GM06990 (cell line): ENCODE results near the gene ZNF175.

ENCODE experiments used
- DNase-seq: peaks from one replicate; pipeline ENCODE4 v3.0.0-alpha.2; 2011; ENCODE audit not compliant: insufficient read length; ENCODE audit errors: extremely low read depth
- H3K27me3 ChIP-seq: replicated peaks from 2 replicates; pipeline ENCODE4 v1.6.0; 2011; ENCODE audit warnings: low read length; ENCODE audit not compliant: control insufficient read depth, insufficient read depth
- H3K36me3 ChIP-seq: 2 replicates; pipeline ENCODE4 v1.5.1; 2011; ENCODE audit warnings: low read length; ENCODE audit not compliant: control insufficient read depth, insufficient read depth
- H3K4me3 ChIP-seq: replicated peaks from 2 replicates; pipeline ENCODE4 v1.5.1; 2011; ENCODE audit warnings: low read depth, mild to moderate bottlenecking, control low read depth, low read length
- CTCF ChIP-seq: IDR thresholded peaks from 2 replicates; pipeline ENCODE4 v1.5.1; 2011; ENCODE audit warnings: low read length, control low read depth, mild to moderate bottlenecking, inconsistent platforms; ENCODE audit not compliant: insufficient read depth, poor library complexity, severe bottlenecking

Gene ZNF175

GRCh38 chr19:51541458-51542357 is 29.4 kb upstream of the ZNF175 start:
- Histone ChIP-seq H3K36me3 (no peaks in the 10 kb centered on the region), H3K27me3 (no peaks in the 10 kb centered on the region; the same call in 1 of the 2 replicates), H3K4me3 (no peak overlapping the region)
- DNase-seq, result no peak
- TF ChIP-seq CTCF, result no peak

GRCh38 chr19:51542699-51543098 is 28.4 kb upstream of the ZNF175 start:
- Histone ChIP-seq H3K27me3 (peaks cover 1% of the 10 kb centered on the region), H3K4me3 (no peak overlapping the region), H3K36me3 (no peaks in the 10 kb centered on the region)
- DNase-seq, result no peak
- no peak for TF ChIP-seq CTCF

GRCh38 chr19:51544038-51544437 is 27.0 kb upstream of the ZNF175 start:
- no peak for DNase-seq
- Histone ChIP-seq H3K36me3 (no peaks in the 10 kb centered on the region), H3K4me3 (no peak overlapping the region), H3K27me3 (peaks cover 1% of the 10 kb centered on the region)
- no peak for TF ChIP-seq CTCF

GRCh38 chr19:51546107-51546649 is 24.9 kb upstream of the ZNF175 start:
- no peak for DNase-seq
- H3K36me3 ChIP-seq, result no peaks in the 10 kb centered on the region
- peaks cover 1% of the 10 kb centered on the region for H3K27me3 ChIP-seq
- no peak for TF ChIP-seq CTCF
- H3K4me3 ChIP-seq, result no peak overlapping the region

GRCh38 chr19:51546650-51547396 is 24.3 kb upstream of the ZNF175 start:
- DNase-seq, result no peak
- Histone ChIP-seq H3K4me3 (no peak overlapping the region), H3K27me3 (peaks cover 1% of the 10 kb centered on the region), H3K36me3 (no peaks in the 10 kb centered on the region)
- no peak for TF ChIP-seq CTCF
